HK-2 (cell line): ENCODE data around the gene LAMA2.

ENCODE experiments used
- DNase-seq: peaks from one replicate; pipeline ENCODE4 v3.0.0-alpha.2; 2018; ENCODE audit not compliant: unreplicated experiment

LAMA2 gene

DNA sequence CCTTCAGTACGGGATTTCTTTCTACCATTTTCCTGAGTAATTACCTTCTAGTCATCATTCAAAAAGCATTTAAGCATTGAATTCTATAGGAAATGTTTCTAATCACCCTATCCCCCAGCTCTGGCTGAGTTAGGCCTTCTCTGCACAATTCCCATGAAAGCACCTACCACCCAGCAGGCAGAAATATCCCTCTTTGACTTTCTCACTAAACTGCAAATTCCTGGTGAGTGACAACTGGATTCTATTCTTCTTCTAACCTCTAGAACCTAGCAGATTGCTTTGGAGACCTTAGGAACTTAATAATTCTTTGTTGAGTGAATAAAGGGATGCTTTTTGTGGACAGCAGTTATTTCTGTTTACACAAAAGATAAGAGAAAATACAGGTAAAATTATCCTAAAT lies 328.7 kb downstream of the LAMA2 start:
- no peak for DNase-seq

DNA sequence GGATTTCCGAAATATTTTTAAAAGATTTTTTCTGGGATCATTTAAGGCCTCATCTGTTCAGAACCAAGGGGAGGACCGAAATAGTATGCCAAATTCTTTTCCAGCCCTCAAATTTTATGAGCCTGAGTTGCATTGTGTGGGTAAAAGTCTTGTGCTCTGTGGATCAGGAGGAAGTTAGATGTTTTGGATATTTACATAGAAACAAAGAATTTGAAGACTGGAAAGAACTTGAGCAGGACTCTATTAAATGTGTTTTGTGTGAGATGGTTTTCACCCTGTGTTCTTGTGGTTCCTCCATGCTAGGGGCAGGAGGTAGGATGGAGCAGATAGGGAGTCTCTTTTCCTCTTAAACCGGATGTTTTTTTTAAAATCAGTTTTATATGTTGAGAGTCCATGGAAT lies 329.1 kb downstream of the LAMA2 start:
- no peak for DNase-seq

DNA sequence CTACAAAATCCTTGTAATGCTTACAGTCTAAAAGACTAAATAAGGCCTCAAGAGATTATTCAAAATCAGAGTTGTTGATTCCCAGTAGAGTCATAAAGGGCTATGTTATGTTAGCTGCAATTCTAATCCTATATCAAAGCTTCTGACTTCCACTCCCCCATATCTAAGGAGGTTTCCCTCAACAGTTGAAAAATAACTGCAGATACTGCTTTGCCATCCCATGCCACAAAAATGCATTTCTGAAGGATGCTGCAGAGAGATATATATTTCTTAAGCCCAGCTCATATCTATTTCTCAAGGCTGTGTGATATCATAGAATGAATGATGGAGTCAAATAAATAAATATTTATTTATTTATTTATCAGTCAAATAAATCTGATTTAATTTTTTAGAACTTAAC lies 332.3 kb downstream of the LAMA2 start:
- DNase-seq: no peak

GRCh38 chr6:129215916-129216520 lies 333.1 kb downstream of the LAMA2 start:
- DNase-seq: no peak

DNA sequence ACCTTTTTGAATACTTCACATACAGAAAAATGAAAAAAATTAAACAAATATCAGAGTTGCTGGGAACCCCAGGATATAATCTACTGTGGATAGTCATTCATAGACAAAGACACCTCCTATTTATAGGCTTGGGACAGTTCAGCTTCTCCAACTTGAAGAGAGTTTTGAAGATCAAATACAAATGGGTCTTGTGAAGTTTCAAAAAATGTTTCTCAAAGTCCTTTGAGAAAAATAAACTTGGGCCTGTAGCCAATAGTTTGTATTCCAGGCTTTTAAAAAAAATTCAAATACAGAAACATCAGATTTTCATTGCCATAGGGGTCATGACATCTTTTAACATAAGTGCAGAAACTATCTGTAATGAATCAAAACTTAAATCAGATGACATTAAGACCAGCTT lies 334.8 kb downstream of the LAMA2 start:
- no peak for DNase-seq

DNA sequence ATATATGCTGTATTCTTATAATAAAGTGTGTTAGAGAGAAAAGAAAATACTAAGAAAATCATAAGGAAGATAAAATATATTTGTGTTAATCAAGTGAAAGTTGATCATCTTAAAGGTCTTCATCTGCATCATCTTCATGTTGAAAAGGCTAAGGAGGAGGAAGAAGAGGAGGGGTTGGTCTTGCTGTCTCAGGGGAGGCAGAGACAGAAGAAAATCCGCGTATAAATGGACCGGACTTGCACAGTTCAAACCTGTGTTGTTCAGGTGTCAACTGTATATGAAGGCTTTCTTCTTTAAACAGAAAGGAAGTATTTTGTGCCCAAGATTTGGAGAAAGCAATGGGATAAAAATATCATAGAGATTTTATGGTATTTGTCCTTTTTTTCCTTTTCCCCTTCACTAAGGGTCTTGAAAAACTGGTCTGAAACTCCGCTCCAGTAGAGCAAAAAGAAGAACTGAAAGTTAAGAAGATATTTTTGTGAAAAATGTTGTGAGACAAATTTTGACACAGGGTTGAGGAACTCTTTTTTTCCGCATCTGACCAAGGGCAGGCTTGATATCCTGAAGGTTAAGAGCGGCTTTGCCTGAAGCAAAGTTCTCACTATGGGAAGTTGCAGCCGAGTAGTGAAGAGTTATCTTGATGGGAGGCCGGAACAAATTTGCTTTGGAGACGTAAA lies 350.7 kb downstream of the LAMA2 start:
- DNase-seq: no peak

DNA sequence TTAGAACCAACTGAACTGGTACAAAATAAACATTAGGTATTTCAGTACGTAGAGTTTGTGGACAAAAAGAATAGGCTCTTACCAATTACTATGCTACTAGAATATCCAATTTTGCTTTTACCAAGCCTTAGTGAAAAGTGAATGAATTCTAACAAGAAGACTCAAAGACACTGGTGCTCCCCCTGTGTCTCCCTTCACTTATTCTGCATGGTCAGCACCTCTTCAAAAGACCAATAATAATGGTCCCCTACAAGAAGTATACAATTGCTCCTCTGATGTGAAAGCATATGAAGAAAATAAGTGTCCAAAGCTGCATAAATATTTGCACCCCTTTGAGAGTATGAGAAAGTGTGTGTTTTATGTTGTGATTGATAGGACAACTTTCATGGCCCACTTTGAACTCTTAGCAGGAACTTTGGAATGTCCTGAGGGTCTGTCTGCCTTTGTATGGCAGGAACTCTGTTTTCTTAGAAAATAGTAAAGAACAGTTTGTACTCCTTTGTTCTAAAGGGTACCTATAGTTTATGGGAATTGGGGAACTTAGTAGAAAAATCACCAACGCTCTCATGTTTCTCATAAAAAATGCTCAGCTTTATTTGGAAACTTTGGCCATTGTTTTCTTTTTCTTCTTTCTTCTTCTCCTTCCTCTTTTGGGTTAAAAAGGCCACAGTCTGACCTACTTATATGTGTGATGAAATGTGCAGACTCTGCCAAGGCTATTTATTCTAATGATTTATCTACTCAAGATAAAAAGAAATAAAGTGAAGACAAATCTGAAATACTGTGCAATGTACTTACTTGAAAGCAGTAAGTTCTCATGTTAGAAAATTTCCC lies 352.4 kb downstream of the LAMA2 start:
- DNase-seq: no peak

GRCh38 chr6:129236001-129236517 lies 353.1 kb downstream of the LAMA2 start:
- no peak for DNase-seq

GRCh38 chr6:129238991-129239390 lies 356.1 kb downstream of the LAMA2 start:
- no peak for DNase-seq

- no peak for DNase-seq
Measured at GRCh38 chr6:129239825-129240491, 357.0 kb downstream of the LAMA2 start.

DNA sequence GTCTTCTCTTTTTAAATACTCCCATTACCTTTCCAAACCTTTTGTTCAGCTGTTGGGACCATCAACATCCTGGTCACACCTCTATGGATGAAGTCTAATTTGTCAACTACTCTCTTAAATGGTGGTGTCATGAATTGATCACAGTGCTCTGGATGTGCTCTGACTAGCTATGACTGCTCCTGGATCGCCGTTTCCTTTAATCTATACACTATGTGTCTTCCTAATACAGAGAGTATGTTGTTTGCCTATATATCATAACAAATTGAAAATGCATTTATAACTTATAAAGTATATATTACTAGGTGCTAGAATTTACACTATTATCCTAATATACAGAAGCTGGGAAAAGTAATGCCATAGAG lies 357.5 kb downstream of the LAMA2 start:
- no peak for DNase-seq

DNA sequence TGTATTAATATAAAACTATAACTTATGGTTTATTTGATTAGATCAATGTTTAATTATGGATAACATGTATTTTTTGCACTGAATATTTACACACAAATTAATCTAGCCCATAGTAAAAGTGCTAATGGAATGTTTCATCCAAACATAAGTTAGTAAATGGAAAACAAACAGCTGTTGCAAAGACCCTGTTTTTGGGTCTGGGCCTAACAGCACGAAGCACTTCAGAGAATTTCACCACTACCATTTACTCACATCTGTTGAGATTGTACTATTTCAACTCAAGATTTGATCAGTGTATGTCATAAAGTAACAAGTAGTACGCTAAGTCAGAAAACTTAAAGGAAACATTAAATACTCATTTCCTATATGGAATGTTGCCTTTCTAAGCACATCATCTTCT lies 359.6 kb downstream of the LAMA2 start:
- DNase-seq: no peak

DNA sequence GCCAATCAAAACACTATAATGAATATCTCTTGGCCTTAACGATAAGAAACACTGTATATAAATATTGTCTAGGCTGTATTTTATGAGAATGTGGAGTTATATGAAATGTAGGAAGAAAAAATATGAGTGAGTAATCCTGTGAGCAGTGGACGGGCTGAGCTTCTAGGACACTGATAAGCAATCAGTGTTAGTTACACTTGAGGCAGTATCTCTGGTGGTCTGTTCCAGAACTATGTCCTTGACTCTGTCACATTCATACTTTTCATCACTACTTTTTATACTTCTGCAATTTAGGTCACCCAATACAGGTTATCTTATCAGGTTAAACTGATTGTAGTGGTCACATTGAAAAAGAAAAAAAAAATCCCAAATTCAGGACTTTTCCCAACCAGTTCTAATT lies 360.4 kb downstream of the LAMA2 start:
- no peak for DNase-seq

- DNase-seq: no peak
Measured at GRCh38 chr6:129248946-129249345, 366.0 kb downstream of the LAMA2 start.

DNA sequence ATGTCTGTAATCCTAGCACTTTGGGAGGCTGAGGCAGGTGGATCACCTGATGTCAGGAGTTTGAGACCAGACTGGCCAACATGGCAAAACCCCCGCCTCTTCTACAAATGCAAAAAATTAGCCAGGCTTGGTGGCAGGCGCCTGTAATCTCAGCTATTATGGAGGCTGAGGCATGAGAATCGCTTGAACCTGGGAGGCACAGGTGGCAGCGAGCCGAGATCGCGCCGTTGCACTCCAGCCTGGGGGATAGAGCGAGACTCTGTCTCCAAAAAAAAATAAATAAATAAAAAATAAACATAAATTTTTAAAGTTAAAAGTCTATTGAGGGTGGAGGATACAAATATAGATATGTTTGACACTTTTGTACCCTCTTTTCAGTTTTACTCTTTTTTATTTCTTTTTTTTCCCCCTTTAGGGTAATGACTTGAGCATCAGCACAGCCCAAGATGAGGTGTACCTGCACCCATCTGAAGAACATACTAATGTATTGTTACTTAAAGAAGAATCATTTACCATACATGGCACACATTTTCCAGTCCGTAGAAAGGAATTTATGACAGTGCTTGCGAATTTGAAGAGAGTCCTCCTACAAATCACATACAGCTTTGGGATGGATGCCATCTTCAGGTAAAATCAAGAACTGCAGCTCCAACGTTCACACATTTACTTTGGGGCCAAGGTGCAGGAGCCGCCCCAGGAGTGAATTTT lies 368.9 kb downstream of the LAMA2 start:
- peak; percentile 53 for DNase-seq

DNA sequence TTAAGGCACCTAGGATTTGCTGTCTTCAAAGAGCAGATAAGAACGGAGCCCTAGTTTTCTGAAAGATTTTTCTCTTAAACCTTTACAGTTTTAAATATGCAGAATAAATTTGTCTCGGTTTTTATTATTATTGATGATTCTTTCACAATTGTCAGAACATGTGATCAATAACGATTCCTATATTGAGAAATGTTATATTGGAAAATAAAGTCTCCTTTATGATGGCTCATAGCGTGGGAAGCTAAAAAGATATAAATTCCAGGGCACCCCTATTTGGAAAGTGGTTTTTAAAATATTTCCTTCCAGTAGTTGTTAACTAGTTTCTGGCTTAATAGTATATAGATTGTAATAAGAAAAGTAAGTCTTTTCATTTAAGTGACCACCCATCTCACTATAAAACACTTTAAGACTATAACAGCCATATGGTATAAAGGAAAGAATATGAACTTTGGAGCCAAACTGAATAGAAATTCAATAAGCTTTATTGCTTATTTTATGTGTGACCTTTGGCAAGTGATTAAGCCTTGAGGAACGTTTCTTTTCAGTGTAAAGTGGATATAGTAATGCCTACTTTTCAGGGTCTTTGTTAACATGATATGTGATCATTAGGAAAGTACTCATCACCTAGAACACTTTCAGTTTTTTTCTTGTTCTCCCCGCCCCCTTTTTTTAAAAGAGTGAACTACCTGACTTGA lies 369.6 kb downstream of the LAMA2 start:
- no peak for DNase-seq

- DNase-seq: no peak
Measured at GRCh38 chr6:129253242-129253641, 370.3 kb downstream of the LAMA2 start.

DNA sequence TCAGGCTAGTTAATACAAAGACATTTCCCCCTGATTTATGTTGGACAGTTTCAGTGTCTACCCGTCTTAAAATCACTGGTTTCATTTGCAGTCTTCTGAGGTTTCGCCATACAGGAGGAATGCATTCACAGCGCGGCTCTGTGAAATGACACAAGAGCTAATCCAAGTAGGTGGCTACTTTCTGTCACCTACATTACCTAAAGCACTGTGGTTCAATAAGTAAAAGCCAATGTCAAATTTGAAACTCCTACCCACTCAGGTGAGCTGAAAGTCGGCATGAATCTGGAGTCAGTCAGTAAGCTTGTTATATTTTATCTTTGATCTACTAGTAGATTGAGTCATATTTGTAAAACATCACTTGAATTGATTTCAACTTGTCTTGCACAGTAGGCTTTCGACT lies 370.8 kb downstream of the LAMA2 start:
- no peak for DNase-seq

DNA sequence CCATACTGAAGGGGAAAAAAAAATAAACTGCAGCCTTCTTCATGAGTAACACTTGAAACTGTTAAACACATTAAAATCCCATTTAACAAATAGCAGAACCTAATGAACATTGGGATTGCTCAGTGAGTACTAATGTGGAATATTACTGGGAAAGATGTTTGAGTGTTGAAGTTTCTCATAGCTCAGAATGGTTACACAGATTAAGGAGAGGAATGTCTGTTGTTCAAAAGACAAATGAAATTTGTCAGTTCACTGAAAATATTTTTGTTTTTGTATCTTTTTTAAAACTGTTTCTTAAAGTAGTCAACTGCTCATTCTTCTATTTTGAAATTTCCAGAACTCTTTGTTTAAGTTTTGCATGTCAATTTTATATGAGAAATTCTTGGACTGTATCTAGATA lies 374.3 kb downstream of the LAMA2 start:
- no peak for DNase-seq

GRCh38 chr6:129262661-129263060 lies 379.7 kb downstream of the LAMA2 start:
- DNase-seq: no peak

- no peak for DNase-seq
Measured at GRCh38 chr6:129263176-129263575, 380.2 kb downstream of the LAMA2 start.
